Measurements from ENCODE around the gene KCTD10. TPM values are rescaled to one million over a fixed set of nuclear protein-coding genes. Genes with fewer than 3 reads are reported as not detected.
A peak's percentile ranks its signal among the peaks of the same experiment; 100 is the strongest.

KCTD10 gene
- polyA plus RNA-seq, 3 donors from 2014 or later = 59.7 to 204 (median 127) TPM

DNA sequence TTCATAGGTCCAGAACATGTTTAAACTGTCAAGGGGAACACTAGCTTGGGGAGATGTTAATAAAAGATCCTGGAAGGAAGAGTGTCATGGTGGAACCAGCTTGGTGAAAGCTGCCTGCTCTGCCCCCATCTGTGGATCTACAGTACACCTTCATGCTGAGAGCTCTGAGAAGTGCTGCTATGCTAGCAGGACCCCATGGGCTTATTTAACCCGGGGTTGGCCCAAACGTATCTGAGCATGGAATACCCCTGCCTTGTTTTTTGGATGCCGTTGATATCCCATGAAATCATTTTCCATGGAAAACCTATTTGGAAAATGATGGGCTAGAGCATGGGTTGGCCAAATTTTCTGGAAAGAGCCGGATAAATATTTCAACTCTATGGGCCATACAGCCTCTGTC lies 14.6 kb upstream of the KCTD10 start:
- no peak for DNase-seq
- H3K27me3 Mint-ChIP-seq (ENCODE audit: low read depth in 3 of 3) = peaks cover 0 to 3% (median 0%) of the 10 kb centered on the region in 3 donors

DNA sequence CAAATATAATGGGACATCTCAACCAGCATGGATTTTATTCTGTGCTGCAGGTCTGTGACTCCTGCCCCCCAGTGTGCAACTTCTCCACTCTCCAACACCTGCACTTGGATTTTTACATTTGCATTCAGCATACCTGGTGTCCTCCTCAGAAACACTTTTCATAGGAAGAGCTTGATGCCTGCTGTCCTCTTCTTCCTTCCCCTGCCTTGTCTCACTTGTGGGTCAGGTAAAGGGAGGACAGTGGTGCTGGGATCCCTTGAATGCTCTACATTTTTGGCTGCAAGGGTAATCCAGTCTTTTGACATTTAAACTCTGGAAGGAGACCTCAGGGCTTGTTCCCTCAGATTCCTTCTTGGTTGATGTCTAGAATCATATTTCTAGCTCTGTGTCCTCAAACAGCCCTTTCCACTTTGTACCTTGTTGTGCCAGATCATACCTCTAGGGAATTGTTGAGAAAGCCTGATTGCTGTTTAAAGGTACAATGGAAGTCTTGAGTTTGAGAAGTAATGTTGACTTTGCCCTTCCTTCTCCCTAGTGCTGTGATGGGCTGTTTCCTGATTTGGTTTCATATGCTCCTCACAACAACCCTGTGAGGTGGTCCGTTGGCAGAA lies 13.0 kb upstream of the KCTD10 start:
- peaks cover 17 to 59% (median 33%) of the 10 kb centered on the region in 3 donors for H3K36me3 Mint-ChIP-seq

More for the DNA sequence above, 14.6 kb upstream of the KCTD10 start:
- H3K4me1 Mint-ChIP-seq = peaks cover 25 to 26% of the 10 kb centered on the region in 2 donors
- H3K9me3 Mint-ChIP-seq = peaks cover 0 to 2% (median 0%) of the 10 kb centered on the region in 6 donors
- no peak overlapping the region for H3K27ac Mint-ChIP-seq
- H3K4me3 Mint-ChIP-seq = no peak overlapping the region
- peaks cover 13 to 60% (median 26%) of the 10 kb centered on the region in 3 donors for H3K36me3 Mint-ChIP-seq

DNA sequence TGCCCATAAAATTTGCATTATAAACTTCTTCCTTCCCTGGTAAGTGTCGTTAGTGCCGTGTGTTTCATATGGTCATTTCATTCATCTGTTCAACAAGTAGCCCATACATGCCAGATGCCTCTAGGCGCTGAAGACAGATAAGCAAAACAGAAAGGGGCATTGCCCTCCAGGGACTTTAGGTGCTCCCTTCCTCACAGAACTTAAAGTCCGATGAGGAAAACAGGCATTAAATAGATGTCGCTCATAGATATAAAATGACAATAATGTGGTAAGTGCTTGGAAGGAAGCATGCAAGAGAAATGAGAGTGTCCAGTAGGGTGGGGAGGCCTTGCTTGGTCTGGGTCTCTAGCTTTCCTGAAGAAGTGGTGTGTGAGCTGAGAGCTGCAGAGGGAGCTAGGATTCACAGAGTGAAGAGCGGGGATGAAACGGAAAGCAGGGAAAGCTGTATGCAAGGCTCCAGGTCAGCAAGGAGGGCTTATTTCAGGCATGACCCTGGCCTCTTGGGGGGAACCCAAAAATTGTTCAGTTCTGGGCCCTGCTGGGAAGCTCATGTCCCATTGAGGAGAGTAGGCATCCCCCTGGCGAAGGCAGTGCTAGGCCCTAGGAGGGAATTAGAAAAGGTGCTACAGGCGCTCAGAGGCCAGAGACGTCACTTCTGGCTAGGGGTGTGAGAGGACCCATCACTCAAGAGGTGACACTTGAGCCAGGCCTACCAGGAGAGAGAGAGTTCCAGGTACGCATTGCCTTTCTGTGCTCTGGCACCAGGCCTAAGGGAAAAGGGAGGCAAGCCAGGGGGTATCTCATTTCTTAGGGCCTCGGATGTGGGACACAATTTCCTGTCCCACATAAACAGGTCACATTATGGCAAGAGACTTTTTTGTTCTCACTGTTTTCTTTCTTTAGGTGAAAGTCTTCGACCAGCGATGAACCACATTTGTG lies 12.2 kb upstream of the KCTD10 start:
- no peak overlapping the region for H3K4me3 Mint-ChIP-seq
- no peak for DNase-seq
- peak overlapping the region in 2 of 6 donors; percentile 50 to 55 for H3K27ac Mint-ChIP-seq
- no peaks in the 10 kb centered on the region for H3K27me3 Mint-ChIP-seq (ENCODE audit: low read depth in 3 of 3)
- peaks cover 19 to 58% (median 38%) of the 10 kb centered on the region in 3 donors for H3K36me3 Mint-ChIP-seq
- H3K4me1 Mint-ChIP-seq = peaks cover 1 to 2% of the 10 kb centered on the region in 2 donors
- no peaks in the 10 kb centered on the region for H3K9me3 Mint-ChIP-seq

More for the DNA sequence above, 13.0 kb upstream of the KCTD10 start:
- peaks cover 0 to under 1% (median 0%) of the 10 kb centered on the region in 3 donors for H3K27me3 Mint-ChIP-seq (ENCODE audit: low read depth in 3 of 3)
- no peak overlapping the region for H3K27ac Mint-ChIP-seq
- H3K4me1 Mint-ChIP-seq = peaks cover 9 to 10% of the 10 kb centered on the region in 2 donors
- no peak overlapping the region for H3K4me3 Mint-ChIP-seq
- H3K9me3 Mint-ChIP-seq = no peaks in the 10 kb centered on the region
- no peak for DNase-seq

DNA sequence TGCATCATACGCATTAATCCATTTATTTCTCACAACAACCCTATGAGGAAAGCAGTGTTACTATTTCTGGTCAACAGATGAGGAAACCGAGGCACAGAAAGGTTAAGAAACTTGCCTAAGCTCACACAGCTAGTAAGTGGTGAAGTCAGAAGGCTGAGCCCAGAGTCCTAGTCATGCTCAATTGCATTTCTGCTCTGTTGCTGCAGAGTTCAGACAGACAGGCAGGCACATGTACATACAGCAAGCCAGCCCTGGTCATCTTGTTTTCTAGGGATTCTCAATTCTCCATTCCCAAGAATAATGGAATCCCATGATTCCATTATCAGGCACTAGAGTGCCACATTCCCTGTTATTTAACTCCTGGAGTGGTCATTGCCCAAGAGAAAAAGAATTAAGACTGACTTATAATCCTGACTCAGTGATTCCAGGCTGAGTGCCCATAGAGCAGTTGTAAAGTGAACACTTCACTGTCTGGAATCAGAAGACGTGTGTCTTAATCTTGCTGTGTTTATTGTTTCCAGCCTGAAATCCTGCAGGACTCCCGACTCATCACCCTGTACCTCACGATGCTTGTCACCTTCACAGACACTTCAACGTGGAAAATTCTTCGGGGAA lies 11.1 kb upstream of the KCTD10 start:
- Mint-ChIP-seq H3K4me3 (no peak overlapping the region), H3K27me3 (ENCODE audit: low read depth in 3 of 3) (no peaks in the 10 kb centered on the region), H3K4me1 (no peaks in the 10 kb centered on the region), H3K9me3 (no peaks in the 10 kb centered on the region), H3K27ac (no peak overlapping the region), H3K36me3 (peaks cover 25 to 60% (median 38%) of the 10 kb centered on the region in 3 donors)
- no peak for DNase-seq

DNA sequence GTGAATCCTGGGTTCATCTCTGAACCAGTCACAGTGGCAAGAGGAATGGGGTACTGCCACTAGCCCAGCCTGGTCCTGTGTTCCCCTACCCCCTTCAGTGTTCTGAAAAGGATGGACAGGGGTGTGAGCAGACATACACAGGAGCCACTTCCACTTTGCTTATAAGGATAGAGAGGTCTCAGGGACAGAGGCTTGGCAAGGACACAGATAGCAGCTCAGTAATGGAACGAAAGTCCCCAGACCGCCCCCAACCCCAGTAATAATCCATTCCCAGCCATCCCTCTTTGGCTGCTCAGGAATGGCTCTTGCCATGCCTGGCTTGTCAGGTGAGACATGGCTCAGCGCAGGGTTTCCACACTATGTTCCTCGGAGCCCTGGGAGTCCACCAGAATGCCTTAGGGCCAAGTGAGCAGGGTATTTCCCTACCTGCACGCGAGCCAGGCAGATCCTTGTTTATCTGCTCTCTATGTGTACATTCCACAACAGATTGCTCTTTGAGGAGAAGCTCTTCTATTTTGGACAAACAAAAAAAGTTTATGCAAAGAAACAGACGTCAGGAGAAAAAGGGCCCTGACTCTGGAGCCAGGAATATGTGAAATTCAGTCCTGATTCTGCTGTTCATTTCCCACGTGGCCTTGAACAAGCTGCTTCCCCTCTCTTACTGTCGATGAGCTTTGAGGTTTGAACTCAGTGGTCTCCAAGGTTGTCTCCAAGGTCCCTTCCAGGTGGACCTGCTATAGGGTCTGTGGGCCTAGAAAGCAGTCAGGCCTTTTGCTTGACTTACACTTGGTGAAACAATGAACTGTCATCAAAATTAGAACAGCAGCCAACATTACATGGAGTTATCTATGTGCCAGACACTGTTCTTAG lies 10.3 kb upstream of the KCTD10 start:
- Mint-ChIP-seq H3K27me3 (ENCODE audit: low read depth in 3 of 3) (no peaks in the 10 kb centered on the region), H3K36me3 (peaks cover 25 to 60% (median 37%) of the 10 kb centered on the region in 3 donors), H3K4me1 (no peaks in the 10 kb centered on the region), H3K4me3 (no peak overlapping the region), H3K9me3 (no peaks in the 10 kb centered on the region), H3K27ac (no peak overlapping the region)
- no peak for DNase-seq

DNA sequence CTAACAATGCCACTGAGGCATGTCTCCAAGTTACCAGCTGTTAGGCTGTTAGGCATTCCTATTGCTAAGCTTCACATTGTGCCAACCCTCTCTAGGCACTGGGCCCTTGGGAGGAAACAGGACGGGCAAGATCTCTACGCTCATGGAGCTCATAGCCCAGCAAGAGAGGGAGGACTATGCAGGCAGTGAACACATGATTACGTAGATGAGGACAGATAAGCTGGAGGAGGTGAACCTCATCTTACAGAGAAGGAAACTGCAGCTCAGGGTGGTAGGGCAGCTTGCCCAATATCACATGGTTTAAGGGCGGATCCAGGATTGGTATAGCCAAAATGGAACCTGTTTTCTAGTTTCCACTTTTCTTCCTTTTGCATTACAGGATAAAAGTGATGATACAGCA lies 8.1 kb upstream of the KCTD10 start:
- H3K27ac Mint-ChIP-seq = no peak overlapping the region
- H3K4me1 Mint-ChIP-seq = no peaks in the 10 kb centered on the region
- H3K36me3 Mint-ChIP-seq = peaks cover 22 to 49% (median 25%) of the 10 kb centered on the region in 3 donors
- H3K27me3 Mint-ChIP-seq (ENCODE audit: low read depth in 3 of 3) = no peaks in the 10 kb centered on the region
- no peaks in the 10 kb centered on the region for H3K9me3 Mint-ChIP-seq
- H3K4me3 Mint-ChIP-seq = no peak overlapping the region
- DNase-seq = no peak

DNA sequence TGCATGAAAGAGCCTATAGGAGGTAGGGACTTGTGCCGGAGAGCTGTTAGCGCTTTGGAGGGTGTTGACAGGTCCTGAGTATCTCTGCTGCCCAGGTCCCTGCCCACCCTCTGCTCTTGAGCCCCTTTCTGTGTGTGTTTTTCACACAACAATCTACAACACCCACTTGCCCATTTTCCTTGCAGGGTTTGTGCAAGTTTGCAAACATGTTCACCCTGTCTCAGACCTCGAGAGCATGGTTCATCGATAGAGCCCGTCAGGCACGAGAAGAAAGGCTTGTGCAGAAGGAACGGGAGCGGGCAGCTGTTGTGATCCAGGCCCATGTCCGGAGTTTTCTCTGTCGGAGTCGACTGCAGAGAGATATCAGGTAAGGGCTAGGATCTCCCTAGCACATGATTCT lies 6.2 kb upstream of the KCTD10 start:
- peaks cover 12 to 34% (median 19%) of the 10 kb centered on the region in 3 donors for H3K36me3 Mint-ChIP-seq
- no peaks in the 10 kb centered on the region for H3K27me3 Mint-ChIP-seq (ENCODE audit: low read depth in 3 of 3)
- H3K9me3 Mint-ChIP-seq = no peaks in the 10 kb centered on the region
- H3K4me3 Mint-ChIP-seq = no peak overlapping the region
- peaks cover 15% of the 10 kb centered on the region in 2 donors for H3K4me1 Mint-ChIP-seq
- DNase-seq = no peak
- H3K27ac Mint-ChIP-seq = no peak overlapping the region

DNA sequence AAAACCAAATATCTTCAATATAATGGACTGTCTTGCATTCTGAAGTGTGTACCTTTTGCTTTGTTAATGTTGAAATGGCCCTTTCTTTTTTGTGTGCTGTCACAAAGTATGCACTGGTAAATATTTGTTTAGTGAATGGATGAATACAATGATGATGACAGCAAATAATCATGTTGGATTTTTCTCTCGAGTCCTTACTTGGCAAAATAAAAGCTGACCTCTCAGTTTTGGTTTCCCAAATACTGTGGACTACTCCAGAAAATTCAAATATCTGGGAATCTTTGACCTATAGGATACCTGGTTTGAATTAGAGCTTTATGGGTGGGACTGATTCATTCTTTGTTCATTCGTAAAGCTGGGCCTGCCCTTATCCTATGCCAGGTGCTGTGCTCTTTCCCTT lies 5.8 kb upstream of the KCTD10 start:
- no peaks in the 10 kb centered on the region for H3K9me3 Mint-ChIP-seq
- H3K4me1 Mint-ChIP-seq = peaks cover 19% of the 10 kb centered on the region in 2 donors
- H3K27me3 Mint-ChIP-seq (ENCODE audit: low read depth in 3 of 3) = no peaks in the 10 kb centered on the region
- peaks cover 12 to 30% (median 17%) of the 10 kb centered on the region in 3 donors for H3K36me3 Mint-ChIP-seq
- no peak overlapping the region for H3K27ac Mint-ChIP-seq
- DNase-seq = no peak
- no peak overlapping the region for H3K4me3 Mint-ChIP-seq

DNA sequence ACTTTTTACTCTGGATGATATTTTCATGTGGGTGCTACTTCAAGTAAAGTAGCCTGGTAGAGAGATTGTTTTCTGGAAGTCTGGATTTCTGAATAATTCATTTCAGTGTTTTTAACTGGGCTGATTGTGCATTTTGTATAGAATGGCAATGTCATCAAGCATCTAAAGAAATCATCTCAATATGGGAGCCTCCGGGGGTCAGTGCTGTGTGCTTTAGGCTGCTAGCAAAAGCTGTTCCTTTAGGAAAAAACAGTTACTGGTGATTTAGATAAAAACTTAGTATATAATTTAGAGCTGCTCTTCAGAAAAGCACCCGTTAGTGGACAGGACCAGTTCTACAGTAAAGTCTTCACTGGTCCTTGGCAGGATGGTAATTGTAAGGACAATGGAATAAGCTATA lies 5.4 kb upstream of the KCTD10 start:
- Mint-ChIP-seq H3K4me1 (peaks cover 21 to 22% of the 10 kb centered on the region in 2 donors), H3K27ac (no peak overlapping the region), H3K9me3 (no peaks in the 10 kb centered on the region), H3K36me3 (peaks cover 12 to 27% (median 16%) of the 10 kb centered on the region in 3 donors), H3K27me3 (ENCODE audit: low read depth in 3 of 3) (peaks cover under 1 to 3% (median 3%) of the 10 kb centered on the region in 3 donors), H3K4me3 (no peak overlapping the region)
- DNase-seq = no peak

DNA sequence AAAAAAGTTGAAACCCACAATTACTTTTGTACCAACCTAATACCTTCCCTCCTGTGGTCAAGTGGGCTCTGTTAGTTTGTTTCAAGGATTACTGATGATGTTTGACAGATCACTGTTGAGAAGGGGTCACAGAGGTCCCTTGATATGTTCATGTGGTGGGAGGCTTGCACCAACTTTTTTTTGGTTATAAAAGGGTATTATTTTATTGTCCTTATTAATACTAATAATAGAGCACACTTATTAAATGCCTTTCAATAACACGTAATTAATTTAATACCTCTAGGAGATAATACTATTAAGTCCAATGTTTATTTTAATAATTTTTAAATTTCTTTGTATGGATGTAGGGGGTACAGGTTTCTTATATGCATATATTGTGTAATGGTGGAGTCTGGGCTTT lies 4.8 kb upstream of the KCTD10 start:
- DNase-seq = no peak
- peaks cover 6 to 9% (median 9%) of the 10 kb centered on the region in 3 donors for H3K27me3 Mint-ChIP-seq (ENCODE audit: low read depth in 3 of 3)
- H3K36me3 Mint-ChIP-seq = peaks cover 12 to 22% (median 16%) of the 10 kb centered on the region in 3 donors
- no peak overlapping the region for H3K4me3 Mint-ChIP-seq
- H3K27ac Mint-ChIP-seq = no peak overlapping the region
- H3K9me3 Mint-ChIP-seq = no peaks in the 10 kb centered on the region
- peaks cover 25 to 28% of the 10 kb centered on the region in 2 donors for H3K4me1 Mint-ChIP-seq

DNA sequence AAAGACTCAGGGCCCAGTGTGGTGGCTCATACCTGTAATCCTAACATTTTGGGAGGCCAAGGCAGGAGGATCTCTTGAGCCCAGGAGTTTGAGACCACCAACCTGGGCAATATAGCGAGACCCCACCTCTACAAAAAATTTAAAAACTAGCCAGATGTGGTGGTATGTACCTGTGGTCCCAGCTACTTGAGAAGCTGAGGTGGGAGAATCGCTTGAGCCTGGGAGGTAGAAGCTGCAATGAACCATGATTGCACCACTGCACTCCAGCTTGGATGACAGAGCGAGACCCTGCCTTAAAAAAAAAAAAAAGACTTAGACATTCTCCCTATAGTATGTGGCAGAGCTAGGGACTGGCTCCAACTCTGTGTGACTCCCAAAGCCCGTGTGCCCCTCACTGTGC lies 3.3 kb upstream of the KCTD10 start:
- Mint-ChIP-seq H3K36me3 (peaks cover 10 to 11% (median 11%) of the 10 kb centered on the region in 3 donors), H3K27ac (no peak overlapping the region), H3K4me1 (peaks cover 39 to 43% of the 10 kb centered on the region in 2 donors), H3K27me3 (ENCODE audit: low read depth in 3 of 3) (peaks cover 8 to 12% (median 10%) of the 10 kb centered on the region in 3 donors), H3K4me3 (no peak overlapping the region), H3K9me3 (no peaks in the 10 kb centered on the region)
- no peak for DNase-seq

DNA sequence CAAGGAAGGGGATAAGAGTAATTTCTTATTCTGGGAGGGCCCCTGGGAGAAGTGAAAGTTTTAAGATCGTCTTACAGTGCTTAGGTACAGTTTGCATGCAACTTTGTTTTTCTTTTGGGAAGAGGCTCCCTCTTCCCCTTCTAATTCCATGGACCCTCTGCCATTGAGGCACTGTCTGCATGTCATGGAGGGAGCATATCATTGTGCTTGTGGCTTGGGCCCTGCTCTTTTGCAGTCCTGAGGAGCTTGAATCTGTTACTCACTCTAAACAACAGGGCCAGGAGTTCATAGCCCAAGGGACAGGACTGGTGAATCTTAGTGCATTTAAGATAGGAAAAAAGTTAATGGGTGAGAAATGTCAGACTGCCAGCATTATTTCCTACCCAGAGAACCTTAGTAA lies 2.7 kb upstream of the KCTD10 start:
- peak overlapping the region in 4 of 5 donors; percentile 13 to 90 (median 44) for H3K4me3 Mint-ChIP-seq
- H3K9me3 Mint-ChIP-seq = no peaks in the 10 kb centered on the region
- H3K36me3 Mint-ChIP-seq = peaks cover 5 to 6% (median 5%) of the 10 kb centered on the region in 3 donors
- no peak for DNase-seq
- H3K27ac Mint-ChIP-seq = peak overlapping the region in 1 of 6 donors; percentile 61
- peaks cover 8 to 12% (median 10%) of the 10 kb centered on the region in 3 donors for H3K27me3 Mint-ChIP-seq (ENCODE audit: low read depth in 3 of 3)
- peaks cover 45 to 49% of the 10 kb centered on the region in 2 donors for H3K4me1 Mint-ChIP-seq

DNA sequence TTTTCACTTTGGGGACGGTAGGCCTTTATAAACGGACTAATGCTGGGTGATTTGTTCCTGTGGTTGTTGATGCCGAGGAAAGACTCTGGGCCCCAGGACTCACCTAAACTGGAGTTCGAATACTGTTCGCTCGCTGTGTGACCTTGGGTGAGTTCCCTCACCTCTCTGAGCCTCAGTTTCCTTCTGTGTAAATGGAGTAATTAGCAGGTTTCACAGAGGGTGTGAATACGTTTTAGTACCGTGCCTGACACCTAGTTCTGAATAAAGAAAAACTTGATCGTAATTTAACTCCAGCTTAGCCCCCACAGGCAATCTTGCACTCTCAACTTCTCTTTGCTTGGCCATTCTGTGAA lies 839 bp upstream of the KCTD10 start:
- DNase-seq = no peak
- peak overlapping the region; percentile 93 to 100 (median 99) for H3K27ac Mint-ChIP-seq
- H3K36me3 Mint-ChIP-seq = no peaks in the 10 kb centered on the region
- H3K9me3 Mint-ChIP-seq = no peaks in the 10 kb centered on the region
- H3K27me3 Mint-ChIP-seq (ENCODE audit: low read depth in 3 of 3) = peaks cover 8 to 12% (median 10%) of the 10 kb centered on the region in 3 donors
- peaks cover 56 to 62% of the 10 kb centered on the region in 2 donors for H3K4me1 Mint-ChIP-seq
- H3K4me3 Mint-ChIP-seq = peak overlapping the region; percentile 90 to 97 (median 94)
